Spleen (tissue), 11 donors: ENCODE data around the gene ERVK3-1. TPM values are rescaled to one million over a fixed set of nuclear protein-coding genes. Genes with fewer than 3 reads are reported as not detected.
A peak's percentile ranks its signal among the peaks of the same experiment; 100 is the strongest.

ENCODE experiments used
- DNase-seq: peaks from one replicate; pipeline ENCODE4 v3.0.0-alpha.2; 2020
- H3K27ac ChIP-seq, 8 donors: fragments of 200-600 bp; sonication (generic) in 7 of 8; 1 replicate in 4 of 8; 2 replicates in 4 of 8; pipeline versions ENCODE4 v1.5.0 to v1.8.0; 2016 to 2021; ENCODE audit warnings: inconsistent platforms in 4 of 8, mild to moderate bottlenecking in 4 of 8, moderate library complexity in 1 of 8
- H3K27me3 ChIP-seq, 7 donors: fragments of 200-600 bp; sonication (generic) in 6 of 7; replicated peaks in 1 of 7; 1 replicate in 4 of 7; 2 replicates in 3 of 7; pipeline versions ENCODE4 v1.5.0 to v1.8.0; 2016 to 2021; ENCODE audit warnings: inconsistent platforms in 3 of 7, mild to moderate bottlenecking in 1 of 7
- H3K36me3 ChIP-seq, 6 donors: fragments of 200-600 bp; sonication (generic) in 5 of 6; 1 replicate in 4 of 6; 2 replicates in 2 of 6; pipeline versions ENCODE4 v1.5.0 to v1.8.0; 2016 to 2021; ENCODE audit warnings: inconsistent platforms in 2 of 6
- H3K4me1 ChIP-seq, 6 donors: fragments of 200-600 bp; sonication (generic) in 5 of 6; 1 replicate in 3 of 6; 2 replicates in 3 of 6; pipeline versions ENCODE4 v1.5.0 to v1.8.0; 2016 to 2021; ENCODE audit warnings: inconsistent platforms in 3 of 6
- H3K4me3 ChIP-seq, 8 donors: fragments of 200-600 bp; sonication (generic) in 7 of 8; 1 replicate in 4 of 8; 2 replicates in 4 of 8; pipeline versions ENCODE4 v1.5.0 to v1.8.0; 2016 to 2021; ENCODE audit warnings: inconsistent platforms in 4 of 8, mild to moderate bottlenecking in 4 of 8, moderate library complexity in 2 of 8
- H3K9me3 ChIP-seq, 8 donors: fragments of 200-600 bp; sonication (generic) in 7 of 8; 1 replicate in 4 of 8; 2 replicates in 4 of 8; pipeline versions ENCODE4 v1.5.0 to v1.8.0; 2016 to 2021; ENCODE audit warnings: inconsistent platforms in 4 of 8
- POLR2A ChIP-seq, 3 donors: fragments of 450-650 bp; IDR thresholded peaks; one replicate each; pipeline ENCODE4 v1.5.1; 2017; ENCODE audit warnings: antibody characterized with exemption in 3 of 3, mild to moderate bottlenecking in 1 of 3
- POLR2AphosphoS5 ChIP-seq, 3 donors: sonication (generic); formaldehyde crosslinking; IDR thresholded peaks; one replicate each; pipeline ENCODE4 v1.5.1; 2017; ENCODE audit warnings: antibody characterized with exemption in 3 of 3
- WGBS, 5 donors: extraction: QIAGEN DNeasy Blood & Tissue Kit in 3 of 5; methylation state at CpG; one replicate each; pipeline versions ENCODE4 v1.1.5 to v1.1.7; 2013 to 2018; 5-methylcytosine and 5-hydroxymethylcytosine counted together
- intact Hi-C: fragments of 100-400 bp; cut with DNase I; formaldehyde crosslinking; loops from one replicate; pipeline ENCODE4 v1.15.0; 2023; ENCODE audit warnings: low total_unique reads
- polyA plus RNA-seq, 3 donors: library from polyadenylated mRNA; stranded (reverse); fragments of 200-250 nt; gene quantifications; one replicate each; pipeline ENCODE4 v1.2.1, GENCODE V29; 2013
- total RNA-seq, 7 donors: library from RNA; depleted of rRNA in 3 of 7; stranded (reverse); fragments of >200 nt in 3 of 7; fragmentation: NEBNext Ultra II Directional in 4 of 7; extraction: Animal tissue kit (Norgen Biotek cat#: 25700) in 4 of 7; gene quantifications; one replicate each; pipeline versions ENCODE4 v1.1.0 to v1.2.1, GENCODE V29; 2016 to 2021
- TF ChIP-seq, protein P1 (sequence below), 11 experiments: fragments of 200-600 bp in 7 of 11; fragments of 450-650 bp in 4 of 11; sonication (generic) in 4 of 11; IDR thresholded peaks in 8 of 11; conservative IDR thresholded peaks in 3 of 11; 1 replicate in 7 of 11; 2 replicates in 4 of 11; pipeline versions ENCODE4 v1.4.0 to v1.8.0; 2016 to 2021; ENCODE audit warnings: antibody characterized with exemption in 11 of 11, inconsistent platforms in 4 of 11, mild to moderate bottlenecking in 1 of 11
- donor health status: healthy with polysubstance abuse.
- donor health status: DM: no; HTN: no; CAD: no; lungs with moderate emphysema.
- donor health status: DM: no; HTN: no; CAD: no.
- donor health status: Bipolar disorder and iron deficiency.
- donor health status: healthy.
- donor health status: DM: no; HTN: no; CAD: no.
- donor health status: DM: yes; HTN: yes; CAD: no.

ERVK3-1 gene
- total and polyA plus RNA-seq, 10 donors, result 34.0 to 62.5 (median 42.7) TPM

DNA sequence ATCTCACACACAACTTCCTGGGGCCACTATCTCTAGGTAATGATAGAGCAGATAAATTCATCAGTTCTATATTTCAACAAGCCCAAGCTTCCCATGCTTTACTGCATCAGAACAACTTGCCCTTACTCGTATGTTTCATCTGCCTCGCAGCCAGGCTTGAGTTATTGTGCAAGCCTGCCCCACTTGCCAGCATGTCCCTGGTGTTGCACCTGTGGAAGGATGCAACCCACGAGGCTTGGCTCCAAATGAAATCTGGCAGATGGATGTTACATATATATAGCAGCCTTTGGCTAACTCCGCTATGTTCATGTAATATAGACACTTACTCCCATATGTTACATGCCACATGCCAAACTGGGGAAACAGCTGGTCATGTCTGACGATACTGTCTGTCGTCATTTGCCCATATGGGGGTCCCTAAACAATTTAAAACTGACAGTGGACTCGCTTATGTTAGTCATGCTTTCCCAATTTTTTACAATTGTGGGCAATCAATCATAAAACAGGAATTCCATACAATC lies 6.2 kb downstream of the ERVK3-1 start:
- intact Hi-C loops, result no loop called here
- Histone ChIP-seq H3K4me1 (peaks cover 6 to 37% (median 12%) of the 10 kb centered on the region in 6 donors), H3K27ac (no peak overlapping the region), H3K9me3 (peaks cover 0 to 5% (median 0%) of the 10 kb centered on the region in 8 donors), H3K4me3 (no peak overlapping the region), H3K36me3 (peaks cover 0 to 100% (median 73%) of the 10 kb centered on the region in 6 donors), H3K27me3 (no peaks in the 10 kb centered on the region)
- 91 to 96% (median 94%) methylated on average over 7 of the region's 7 CpGs for WGBS, 5 donors
- no peak for DNase-seq
- TF ChIP-seq POLR2A (IDR thresholded peaks at IDR 0.05) (no peak), POLR2AphosphoS5 (IDR thresholded peaks at IDR 0.05) (no peak)
- TF ChIP-seq, protein P1, sequence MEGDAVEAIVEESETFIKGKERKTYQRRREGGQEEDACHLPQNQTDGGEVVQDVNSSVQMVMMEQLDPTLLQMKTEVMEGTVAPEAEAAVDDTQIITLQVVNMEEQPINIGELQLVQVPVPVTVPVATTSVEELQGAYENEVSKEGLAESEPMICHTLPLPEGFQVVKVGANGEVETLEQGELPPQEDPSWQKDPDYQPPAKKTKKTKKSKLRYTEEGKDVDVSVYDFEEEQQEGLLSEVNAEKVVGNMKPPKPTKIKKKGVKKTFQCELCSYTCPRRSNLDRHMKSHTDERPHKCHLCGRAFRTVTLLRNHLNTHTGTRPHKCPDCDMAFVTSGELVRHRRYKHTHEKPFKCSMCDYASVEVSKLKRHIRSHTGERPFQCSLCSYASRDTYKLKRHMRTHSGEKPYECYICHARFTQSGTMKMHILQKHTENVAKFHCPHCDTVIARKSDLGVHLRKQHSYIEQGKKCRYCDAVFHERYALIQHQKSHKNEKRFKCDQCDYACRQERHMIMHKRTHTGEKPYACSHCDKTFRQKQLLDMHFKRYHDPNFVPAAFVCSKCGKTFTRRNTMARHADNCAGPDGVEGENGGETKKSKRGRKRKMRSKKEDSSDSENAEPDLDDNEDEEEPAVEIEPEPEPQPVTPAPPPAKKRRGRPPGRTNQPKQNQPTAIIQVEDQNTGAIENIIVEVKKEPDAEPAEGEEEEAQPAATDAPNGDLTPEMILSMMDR (IDR thresholded peaks at IDR 0.05 in 8 of 11, conservative IDR thresholded peaks at IDR 0.05 in 3 of 11), result no peak

DNA sequence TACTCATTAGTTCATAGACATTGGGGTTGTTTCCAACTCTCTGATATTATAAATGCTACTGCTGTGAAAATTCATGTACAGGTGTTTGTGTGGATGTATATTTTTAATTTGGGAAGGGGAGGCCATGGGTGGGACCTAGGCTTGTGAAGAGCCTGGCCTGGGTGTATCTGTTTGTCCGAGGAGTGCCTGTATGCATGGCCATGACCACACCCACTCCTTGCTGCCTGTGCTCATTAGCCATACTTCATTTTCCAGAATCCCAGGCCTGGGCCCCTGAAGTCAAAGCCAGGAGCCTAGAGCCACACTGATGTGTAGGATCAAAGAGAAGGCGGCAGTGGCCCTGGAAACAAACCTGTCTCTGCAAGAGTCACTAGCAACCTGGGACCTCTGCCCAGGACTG lies 10.4 kb downstream of the ERVK3-1 start:
- intact Hi-C loops, result no loop called here
- peak; percentile 24 for DNase-seq
- Histone ChIP-seq H3K27ac (no peak overlapping the region), H3K36me3 (peaks cover 0 to 73% (median 52%) of the 10 kb centered on the region in 6 donors), H3K27me3 (no peaks in the 10 kb centered on the region), H3K4me1 (no peaks in the 10 kb centered on the region), H3K4me3 (no peak overlapping the region), H3K9me3 (peaks cover 0 to 2% (median 0%) of the 10 kb centered on the region in 8 donors)
- 92 to 100% (median 100%) methylated on average over 2 of the region's 2 CpGs for WGBS, 5 donors
- TF ChIP-seq POLR2A (IDR thresholded peaks at IDR 0.05), result no peak
- TF ChIP-seq POLR2AphosphoS5 (IDR thresholded peaks at IDR 0.05), result no peak
- TF ChIP-seq, protein P1 (IDR thresholded peaks at IDR 0.05 in 8 of 11, conservative IDR thresholded peaks at IDR 0.05 in 3 of 11), result no peak

DNA sequence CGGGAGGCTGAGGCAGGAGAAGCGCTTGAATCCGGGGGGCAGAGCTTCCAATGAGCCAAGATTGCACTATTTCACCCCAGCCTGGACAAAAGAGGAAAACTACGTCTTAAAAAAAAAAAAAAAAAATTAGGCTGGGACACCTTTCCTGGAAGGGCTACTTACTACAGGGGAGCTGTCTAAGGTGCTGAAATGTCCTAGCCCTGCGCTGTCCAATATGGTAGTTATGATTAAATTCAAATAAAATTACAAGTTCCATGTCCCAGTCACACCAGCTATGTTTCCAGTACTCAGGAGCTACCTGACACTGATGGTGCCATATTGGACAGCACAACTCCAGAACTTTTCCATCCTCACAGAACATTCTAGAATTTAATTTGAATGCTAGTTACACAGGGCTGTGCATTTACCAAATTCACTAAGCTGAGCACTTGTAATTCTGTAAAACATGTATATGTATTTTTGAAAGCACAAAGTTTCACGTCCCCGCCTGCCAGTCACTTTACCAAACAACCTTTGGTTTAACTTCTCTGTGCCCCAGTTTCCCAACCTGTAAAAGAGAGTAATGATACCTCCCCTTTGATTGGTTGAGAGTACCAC lies 12.4 kb downstream of the ERVK3-1 start:
- Histone ChIP-seq H3K4me1 (no peaks in the 10 kb centered on the region), H3K4me3 (no peak overlapping the region), H3K27ac (no peak overlapping the region), H3K27me3 (no peaks in the 10 kb centered on the region), H3K9me3 (no peaks in the 10 kb centered on the region), H3K36me3 (peaks cover 0 to 63% (median 37%) of the 10 kb centered on the region in 6 donors)
- intact Hi-C loops, result no loop called here
- 68 to 84% (median 76%) methylated on average over 7 of the region's 7 CpGs for WGBS, 5 donors
- no peak for DNase-seq
- TF ChIP-seq POLR2A (IDR thresholded peaks at IDR 0.05), result no peak
- TF ChIP-seq, protein P1 (IDR thresholded peaks at IDR 0.05 in 8 of 11, conservative IDR thresholded peaks at IDR 0.05 in 3 of 11), result no peak
- TF ChIP-seq POLR2AphosphoS5 (IDR thresholded peaks at IDR 0.05), result no peak

DNA sequence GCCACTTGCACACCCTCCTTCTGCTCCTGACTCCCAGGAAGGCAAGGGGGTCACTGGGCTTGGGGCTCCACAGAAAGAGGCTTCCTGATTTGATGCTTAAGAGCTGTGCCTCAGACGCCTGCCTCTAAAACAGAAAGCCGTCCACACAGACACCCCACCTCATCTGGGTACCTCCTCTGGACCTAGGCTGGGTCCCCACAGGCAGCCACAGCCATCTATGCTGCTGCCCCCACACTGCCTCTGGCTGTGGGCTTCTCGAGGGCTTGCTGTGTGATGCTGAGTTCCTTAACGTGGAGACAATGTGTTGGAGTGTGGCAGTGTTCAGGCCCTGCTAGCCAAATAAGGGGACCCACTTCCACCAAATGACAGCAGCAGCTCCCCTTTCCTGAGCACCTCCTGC lies 13.1 kb downstream of the ERVK3-1 start:
- Histone ChIP-seq H3K4me3 (no peak overlapping the region), H3K27ac (no peak overlapping the region), H3K36me3 (peaks cover 0 to 62% (median 30%) of the 10 kb centered on the region in 6 donors), H3K4me1 (no peaks in the 10 kb centered on the region), H3K27me3 (no peaks in the 10 kb centered on the region), H3K9me3 (no peaks in the 10 kb centered on the region)
- TF ChIP-seq POLR2AphosphoS5 (IDR thresholded peaks at IDR 0.05) (no peak), POLR2A (IDR thresholded peaks at IDR 0.05) (no peak)
- TF ChIP-seq, protein P1 (IDR thresholded peaks at IDR 0.05 in 8 of 11, conservative IDR thresholded peaks at IDR 0.05 in 3 of 11), result no peak
- intact Hi-C loops, result no loop called here
- 75 to 90% (median 85%) methylated on average over 3 to 4 of the region's 4 CpGs for WGBS, 5 donors
- no peak for DNase-seq
